HL-60 (cell line): ENCODE measurements around the gene ASXL1.

Experiments used
- DNase-seq, 2 experiments: peaks; one replicate each; pipeline ENCODE4 v3.0.0-alpha.2; 2010 to 2020; ENCODE audit warnings: low read depth in 1 of 2, low spot score in 1 of 2
- H3K27ac ChIP-seq: fragments of 250-450 bp; sonication (Bioruptor Pico); replicated peaks from 2 replicates; pipeline ENCODE4 v1.5.1; 2020; ENCODE audit warnings: mild to moderate bottlenecking, moderate library complexity
- H3K27me3 ChIP-seq: fragments of 250-450 bp; sonication (Bioruptor Pico); 2 replicates; pipeline ENCODE4 v1.5.1; 2021; ENCODE audit warnings: mild to moderate bottlenecking, moderate library complexity; ENCODE audit not compliant: insufficient read depth, poor library complexity, severe bottlenecking
- H3K4me3 ChIP-seq: replicated peaks from 2 replicates; pipeline ENCODE4 v1.5.1; 2011; ENCODE audit warnings: mild to moderate bottlenecking, control low read depth, low read length; ENCODE audit not compliant: insufficient read depth
- GABPA ChIP-seq: IDR thresholded peaks from 2 replicates; pipeline ENCODE4 v1.6.1; 2012; ENCODE audit warnings: low read depth
- POLR2AphosphoS5 ChIP-seq: IDR thresholded peaks from 2 replicates; pipeline ENCODE4 v1.6.1; 2012; ENCODE audit warnings: low read depth
- SPI1 ChIP-seq: IDR thresholded peaks from 2 replicates; pipeline ENCODE4 v1.6.1; 2012; ENCODE audit warnings: low read depth, mild to moderate bottlenecking, borderline replicate concordance
- TF ChIP-seq, protein P1 (sequence below): IDR thresholded peaks from one replicate; pipeline ENCODE4 v1.5.1; 2011; ENCODE audit warnings: low read length, control low read depth, inconsistent platforms; ENCODE audit not compliant: insufficient read depth
- TF ChIP-seq, protein P2 (sequence below): IDR thresholded peaks from 2 replicates; pipeline ENCODE4 v1.6.1; 2012; ENCODE audit warnings: low read depth; ENCODE audit not compliant: insufficient replicate concordance

Gene ASXL1

DNA sequence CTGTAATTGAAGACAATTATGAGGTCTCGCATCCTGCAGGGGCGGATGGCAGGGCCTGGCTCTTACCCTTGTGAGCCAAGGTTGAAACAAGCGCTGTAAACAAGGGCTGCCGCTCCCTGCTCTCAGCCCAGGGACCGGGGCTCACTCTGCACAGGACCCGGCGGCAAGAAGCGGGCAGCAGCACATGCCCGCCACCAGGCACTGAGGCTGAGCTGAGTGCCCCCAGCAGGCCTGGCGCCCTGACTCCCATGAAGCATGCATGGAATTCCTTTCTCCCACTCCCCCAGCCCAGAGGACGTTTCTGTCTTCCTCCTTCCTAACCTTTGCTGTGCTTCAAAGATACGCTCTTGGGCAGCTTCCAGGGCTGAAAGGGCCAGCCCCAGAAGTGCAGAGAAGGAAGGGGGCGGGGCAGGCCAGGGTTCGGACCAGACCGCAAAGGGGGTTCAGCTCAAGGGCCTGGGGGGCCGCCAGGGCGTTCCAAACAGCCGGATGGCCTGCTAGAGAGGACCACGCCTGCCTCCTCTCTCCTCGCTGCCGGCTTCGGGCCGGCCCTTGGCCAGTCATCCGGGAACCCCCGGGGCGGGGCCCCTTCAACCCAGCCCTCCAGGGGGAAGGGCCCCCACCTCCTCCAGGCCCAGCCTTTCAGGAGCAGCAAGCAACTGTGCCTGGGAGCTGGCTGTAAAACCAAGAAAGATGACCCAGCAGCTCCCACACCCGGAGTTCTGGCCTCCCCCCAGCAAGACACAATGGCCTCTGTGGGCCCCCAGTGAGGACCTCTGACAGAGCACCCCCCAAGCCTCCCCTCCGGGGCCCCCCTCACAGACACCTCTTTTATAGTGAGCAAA lies 117.1 kb downstream of the ASXL1 start:
- no peak overlapping the region for H3K4me3 ChIP-seq
- no peak for DNase-seq
- no peaks in the 10 kb centered on the region for H3K27me3 ChIP-seq
- no peak for TF ChIP-seq SPI1
- TF ChIP-seq, protein P1, sequence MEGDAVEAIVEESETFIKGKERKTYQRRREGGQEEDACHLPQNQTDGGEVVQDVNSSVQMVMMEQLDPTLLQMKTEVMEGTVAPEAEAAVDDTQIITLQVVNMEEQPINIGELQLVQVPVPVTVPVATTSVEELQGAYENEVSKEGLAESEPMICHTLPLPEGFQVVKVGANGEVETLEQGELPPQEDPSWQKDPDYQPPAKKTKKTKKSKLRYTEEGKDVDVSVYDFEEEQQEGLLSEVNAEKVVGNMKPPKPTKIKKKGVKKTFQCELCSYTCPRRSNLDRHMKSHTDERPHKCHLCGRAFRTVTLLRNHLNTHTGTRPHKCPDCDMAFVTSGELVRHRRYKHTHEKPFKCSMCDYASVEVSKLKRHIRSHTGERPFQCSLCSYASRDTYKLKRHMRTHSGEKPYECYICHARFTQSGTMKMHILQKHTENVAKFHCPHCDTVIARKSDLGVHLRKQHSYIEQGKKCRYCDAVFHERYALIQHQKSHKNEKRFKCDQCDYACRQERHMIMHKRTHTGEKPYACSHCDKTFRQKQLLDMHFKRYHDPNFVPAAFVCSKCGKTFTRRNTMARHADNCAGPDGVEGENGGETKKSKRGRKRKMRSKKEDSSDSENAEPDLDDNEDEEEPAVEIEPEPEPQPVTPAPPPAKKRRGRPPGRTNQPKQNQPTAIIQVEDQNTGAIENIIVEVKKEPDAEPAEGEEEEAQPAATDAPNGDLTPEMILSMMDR: no peak
- no peak for TF ChIP-seq GABPA
- H3K27ac ChIP-seq: no peak overlapping the region

DNA sequence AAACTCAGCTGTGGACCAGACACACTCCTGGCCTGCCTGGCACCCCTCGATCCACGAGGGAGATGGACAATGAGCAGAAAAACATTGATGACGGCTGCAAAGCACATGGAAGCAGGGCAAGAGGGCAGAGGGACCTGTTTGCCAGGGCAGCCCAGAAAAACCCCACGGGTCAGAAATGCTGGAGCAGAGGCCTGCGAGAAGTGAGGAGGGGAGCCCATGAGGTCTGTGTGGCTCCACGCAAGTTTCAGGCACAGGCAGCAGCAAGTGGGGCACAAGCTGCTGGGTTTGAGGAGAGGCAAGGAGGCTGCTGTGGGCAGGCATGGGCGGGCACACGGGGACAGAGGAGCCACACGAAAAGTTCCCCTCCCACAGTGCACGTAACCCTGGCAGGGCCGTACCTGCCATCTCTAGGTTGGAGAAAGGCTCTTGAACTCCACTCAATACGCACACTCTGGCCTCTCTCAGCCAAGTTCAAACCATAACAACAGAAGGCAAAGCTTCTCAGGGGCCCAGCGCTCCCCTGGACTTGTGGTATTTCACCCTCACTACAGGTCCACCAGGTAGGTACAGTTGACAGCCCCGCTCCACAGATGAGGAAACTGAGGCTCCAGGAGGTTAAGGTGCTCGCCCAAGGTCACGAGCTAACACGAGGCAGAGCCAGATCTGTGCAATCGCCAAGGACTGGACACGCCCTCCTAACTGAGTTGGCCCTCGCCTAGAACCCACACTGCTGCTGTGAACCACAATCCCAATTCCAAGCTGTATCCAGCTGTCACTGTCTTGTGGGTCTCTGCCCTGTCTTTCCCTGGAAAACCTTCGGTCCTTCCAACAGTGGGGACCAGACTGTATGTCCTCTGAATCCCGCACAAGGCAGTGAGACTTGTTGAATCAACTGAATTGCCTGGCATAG lies 118.8 kb downstream of the ASXL1 start:
- Histone ChIP-seq H3K27me3 (no peaks in the 10 kb centered on the region), H3K4me3 (no peak overlapping the region), H3K27ac (no peak overlapping the region)
- TF ChIP-seq POLR2AphosphoS5 (no peak), GABPA (no peak)
- TF ChIP-seq, protein P1: no peak
- TF ChIP-seq, protein P2, sequence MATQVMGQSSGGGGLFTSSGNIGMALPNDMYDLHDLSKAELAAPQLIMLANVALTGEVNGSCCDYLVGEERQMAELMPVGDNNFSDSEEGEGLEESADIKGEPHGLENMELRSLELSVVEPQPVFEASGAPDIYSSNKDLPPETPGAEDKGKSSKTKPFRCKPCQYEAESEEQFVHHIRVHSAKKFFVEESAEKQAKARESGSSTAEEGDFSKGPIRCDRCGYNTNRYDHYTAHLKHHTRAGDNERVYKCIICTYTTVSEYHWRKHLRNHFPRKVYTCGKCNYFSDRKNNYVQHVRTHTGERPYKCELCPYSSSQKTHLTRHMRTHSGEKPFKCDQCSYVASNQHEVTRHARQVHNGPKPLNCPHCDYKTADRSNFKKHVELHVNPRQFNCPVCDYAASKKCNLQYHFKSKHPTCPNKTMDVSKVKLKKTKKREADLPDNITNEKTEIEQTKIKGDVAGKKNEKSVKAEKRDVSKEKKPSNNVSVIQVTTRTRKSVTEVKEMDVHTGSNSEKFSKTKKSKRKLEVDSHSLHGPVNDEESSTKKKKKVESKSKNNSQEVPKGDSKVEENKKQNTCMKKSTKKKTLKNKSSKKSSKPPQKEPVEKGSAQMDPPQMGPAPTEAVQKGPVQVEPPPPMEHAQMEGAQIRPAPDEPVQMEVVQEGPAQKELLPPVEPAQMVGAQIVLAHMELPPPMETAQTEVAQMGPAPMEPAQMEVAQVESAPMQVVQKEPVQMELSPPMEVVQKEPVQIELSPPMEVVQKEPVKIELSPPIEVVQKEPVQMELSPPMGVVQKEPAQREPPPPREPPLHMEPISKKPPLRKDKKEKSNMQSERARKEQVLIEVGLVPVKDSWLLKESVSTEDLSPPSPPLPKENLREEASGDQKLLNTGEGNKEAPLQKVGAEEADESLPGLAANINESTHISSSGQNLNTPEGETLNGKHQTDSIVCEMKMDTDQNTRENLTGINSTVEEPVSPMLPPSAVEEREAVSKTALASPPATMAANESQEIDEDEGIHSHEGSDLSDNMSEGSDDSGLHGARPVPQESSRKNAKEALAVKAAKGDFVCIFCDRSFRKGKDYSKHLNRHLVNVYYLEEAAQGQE: no peak
- DNase-seq: no peak

DNA sequence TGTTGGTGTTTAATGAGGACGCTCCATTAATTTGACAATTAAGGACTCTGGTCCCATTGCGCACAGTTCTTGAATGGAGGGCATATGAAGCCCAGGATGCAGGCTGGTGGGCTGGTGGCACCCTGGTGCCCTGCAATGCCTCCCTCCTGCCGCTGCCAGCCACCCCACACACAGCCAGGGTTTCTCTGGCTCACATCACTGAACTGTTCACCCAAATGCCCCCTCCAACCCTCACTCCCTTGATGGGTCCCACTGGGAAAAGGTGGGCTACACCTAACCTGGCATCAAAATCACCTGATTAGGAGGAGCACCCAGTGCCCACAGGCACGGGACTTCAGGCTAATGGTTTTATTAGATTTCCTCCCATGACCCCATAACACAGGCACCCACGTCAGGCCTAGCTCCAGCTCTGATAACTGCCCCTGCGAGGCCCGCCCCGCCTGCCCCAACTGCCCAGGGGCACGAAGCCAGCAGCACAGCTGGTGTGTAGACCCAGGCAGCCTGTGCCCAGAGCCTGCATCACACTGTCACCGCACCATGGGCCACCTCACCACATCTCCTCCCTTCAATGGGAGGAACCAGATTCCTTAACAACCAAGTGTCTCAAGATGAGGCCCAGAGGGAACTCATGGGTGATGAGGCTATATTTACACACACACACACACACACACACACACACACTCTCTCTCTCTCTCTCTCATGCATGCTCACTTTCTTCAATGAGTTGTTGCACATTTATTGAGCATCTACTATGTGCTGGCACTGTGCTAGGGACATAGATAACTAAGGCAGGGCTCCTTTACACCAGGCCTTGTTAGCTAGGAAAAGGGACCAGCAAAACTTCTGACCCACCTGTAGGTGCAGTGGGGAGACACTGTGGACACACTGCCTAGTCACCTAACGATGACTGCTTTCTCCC lies 119.7 kb downstream of the ASXL1 start:
- Histone ChIP-seq H3K27me3 (no peaks in the 10 kb centered on the region), H3K27ac (no peak overlapping the region), H3K4me3 (no peak overlapping the region)
- TF ChIP-seq GABPA: no peak
- no peak for TF ChIP-seq POLR2AphosphoS5
- no peak for TF ChIP-seq SPI1
- TF ChIP-seq, protein P1: no peak
- TF ChIP-seq, protein P2: no peak
- no peak for DNase-seq
